NCI-H128 (cell line): Measurements from ENCODE around the gene DHRS3.

Experiments used
- DNase-seq: peaks from one replicate; lab custom pipeline; 2025; ENCODE audit not compliant: unreplicated experiment; lab: John Stamatoyannopoulos, UW

The DHRS3 gene

GRCh38 chr1:12554521-12555305, 63.3 kb downstream of the DHRS3 start:
- no peak for DNase-seq

- DNase-seq, result no peak
Measured at GRCh38 chr1:12553963-12554362, 64.0 kb downstream of the DHRS3 start.

- DNase-seq, result no peak
Measured at GRCh38 chr1:12552951-12553921, 64.8 kb downstream of the DHRS3 start.

DNA sequence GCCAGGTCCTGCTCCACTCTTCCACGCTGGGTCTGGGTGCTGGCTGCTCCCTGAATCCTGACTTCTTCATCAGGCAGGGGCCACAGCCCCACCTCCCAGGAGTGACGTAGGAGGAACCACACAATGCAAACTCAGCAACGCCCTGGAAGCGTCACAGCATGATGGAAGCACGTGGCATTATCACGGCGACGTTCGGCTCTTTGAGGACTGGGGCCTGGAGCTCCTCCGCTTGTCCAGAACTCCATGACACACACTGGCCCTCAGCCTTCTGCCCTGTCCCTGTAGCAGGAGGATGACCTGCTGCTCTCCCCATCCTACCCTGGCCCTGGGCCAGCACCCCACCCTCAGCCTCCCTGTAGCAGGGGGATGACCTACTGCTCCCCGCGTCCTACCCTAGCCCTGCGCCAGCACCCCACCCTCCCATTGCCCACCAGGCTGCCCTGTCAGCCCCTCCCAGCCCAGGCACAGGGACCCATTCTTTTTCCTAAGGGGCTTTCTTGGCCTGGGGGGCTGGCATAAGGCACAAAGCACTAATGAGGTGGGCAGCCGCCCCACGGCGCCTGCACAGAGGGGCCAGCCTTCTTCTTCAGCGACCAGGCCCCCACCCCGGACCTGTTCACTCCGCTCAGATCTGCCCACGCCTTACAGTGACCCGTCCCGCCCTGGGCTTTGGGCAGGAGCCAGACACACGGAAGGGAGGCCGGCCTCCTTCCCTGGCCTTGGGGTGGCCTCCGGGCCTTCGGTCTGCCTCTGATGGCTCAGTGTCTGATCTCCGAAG, 65.7 kb downstream of the DHRS3 start:
- DNase-seq, result no peak

GRCh38 chr1:12551584-12551983, 66.4 kb downstream of the DHRS3 start:
- no peak for DNase-seq

- no peak for DNase-seq
Measured at GRCh38 chr1:12549460-12550349, 68.3 kb downstream of the DHRS3 start.

DNA sequence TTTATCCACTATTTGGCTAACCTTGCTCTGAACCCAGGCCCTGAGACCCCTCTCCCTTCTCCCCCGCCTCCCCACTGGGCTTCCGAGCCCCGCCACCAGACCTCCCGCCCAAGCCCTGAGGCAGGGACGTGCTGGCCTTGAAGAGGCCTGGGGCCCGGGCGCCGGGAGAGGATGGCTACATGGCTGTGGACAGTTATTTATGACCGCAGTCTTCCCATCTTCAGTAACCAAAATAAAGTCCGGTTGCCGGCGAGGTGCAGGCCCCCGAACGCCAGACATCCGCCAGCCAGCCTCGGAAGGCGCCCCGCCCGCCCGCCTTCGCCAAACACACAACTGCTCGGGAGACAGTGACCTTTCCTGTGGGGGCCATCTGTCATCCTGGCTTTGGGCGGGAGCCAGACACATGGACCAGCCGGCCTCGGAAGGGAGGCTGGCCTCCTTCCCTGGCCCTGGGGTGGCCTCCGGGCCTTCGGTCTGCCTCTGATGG, 69.0 kb downstream of the DHRS3 start:
- DNase-seq, result no peak

DNA sequence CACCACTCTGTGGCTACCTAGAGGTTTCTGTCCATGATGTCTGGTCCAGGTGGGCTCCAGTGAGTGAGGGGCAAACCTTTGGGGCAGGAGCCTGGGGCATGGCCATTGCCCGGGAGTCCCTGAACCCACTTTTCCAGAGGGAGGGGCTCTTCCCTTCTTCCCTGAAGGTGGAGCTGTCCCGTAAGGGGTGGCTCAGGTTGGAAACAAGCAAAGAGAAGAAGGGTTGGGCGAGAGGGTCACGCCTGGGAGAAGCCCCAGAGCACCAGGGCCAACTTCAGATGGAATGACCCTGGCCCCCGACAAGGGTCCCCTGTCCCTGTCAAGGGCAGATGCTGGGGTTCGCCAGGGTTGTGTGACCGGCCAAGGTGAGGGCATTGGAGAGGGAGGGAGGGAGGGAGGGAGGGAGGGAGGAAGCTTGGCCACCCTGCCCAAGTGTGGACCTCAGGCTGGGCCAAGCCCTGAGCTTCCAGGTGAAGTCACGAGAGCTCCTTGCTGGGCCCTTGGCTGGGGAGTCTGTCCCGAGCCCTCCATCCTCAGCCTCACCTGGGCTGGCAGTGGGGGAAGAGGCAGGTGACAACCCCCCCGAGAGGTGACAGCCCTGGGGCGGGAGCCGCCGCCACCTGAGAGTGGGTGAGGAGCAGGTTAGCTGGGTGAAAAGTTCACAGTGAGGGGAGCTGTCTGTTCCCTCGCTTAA, 69.6 kb downstream of the DHRS3 start:
- no peak for DNase-seq

DNA sequence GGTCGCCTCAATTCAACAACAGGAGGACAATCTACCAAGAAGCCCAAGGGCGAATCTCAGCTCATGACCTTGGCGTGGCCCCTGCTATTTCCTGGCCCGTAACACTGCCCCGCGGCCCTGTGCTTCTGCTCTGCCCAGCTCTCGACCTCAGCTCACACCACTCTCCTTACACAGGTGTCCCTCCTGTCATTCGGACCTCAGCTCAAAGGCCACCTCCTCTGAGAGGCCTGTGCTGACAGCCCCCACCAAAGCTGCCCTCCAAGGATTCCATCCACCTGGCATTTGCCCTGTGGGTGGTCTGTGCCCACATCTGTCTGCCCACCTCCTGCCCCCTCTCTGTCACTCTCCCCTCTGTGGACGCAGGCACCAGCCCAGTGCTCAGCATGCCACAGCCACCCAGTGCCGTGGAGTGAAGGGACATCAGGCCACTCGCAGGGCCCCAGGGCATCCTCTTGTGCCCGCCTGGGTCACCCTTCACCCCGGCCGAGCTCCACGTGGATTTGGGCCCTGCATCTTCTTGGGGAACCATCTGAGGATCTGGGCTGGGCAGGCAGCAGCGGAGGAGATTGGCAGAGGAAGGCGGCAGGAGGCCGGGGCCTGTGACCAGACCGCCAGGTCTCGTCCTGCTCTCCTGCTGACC, 70.3 kb downstream of the DHRS3 start:
- no peak for DNase-seq

DNA sequence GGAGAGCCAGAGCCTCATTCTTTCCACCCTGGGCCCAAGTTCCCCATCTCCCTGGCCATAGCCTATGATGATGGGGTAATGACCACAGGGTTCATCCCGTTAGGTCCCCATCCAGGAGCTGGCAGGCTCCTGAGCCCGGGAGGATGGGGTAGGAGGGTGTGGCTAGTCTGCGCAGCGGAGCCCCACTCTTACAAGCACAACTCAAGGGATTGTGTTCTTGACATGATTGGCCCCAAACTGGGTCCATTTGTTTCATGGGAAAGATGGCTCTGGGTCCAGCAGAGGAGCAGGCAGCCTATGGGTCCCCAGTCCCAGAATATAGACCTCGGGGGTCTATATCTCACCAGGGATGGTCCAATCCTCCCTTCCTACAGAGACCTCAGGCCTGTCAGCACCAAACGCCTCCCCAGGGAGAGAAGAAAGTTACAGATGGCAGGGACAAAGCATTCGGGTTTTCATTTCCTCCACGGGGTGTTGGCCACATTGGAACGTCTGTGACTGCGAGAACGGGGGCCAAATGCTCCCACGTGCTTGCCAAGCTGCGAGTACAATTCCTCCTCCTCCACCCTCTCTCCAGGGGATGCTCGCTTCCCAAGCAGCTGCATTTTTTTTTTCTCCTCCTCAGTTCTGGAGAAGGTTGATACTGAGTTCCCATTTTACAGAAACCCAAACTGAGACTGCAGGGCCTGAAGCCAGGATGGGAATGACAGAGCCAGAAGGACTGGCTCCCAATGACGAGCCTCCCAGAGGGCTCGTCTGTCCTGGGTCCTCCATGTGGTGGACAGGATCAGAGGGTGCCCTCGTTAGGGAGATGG, 71.0 kb downstream of the DHRS3 start:
- no peak for DNase-seq

- no peak for DNase-seq
Measured at GRCh38 chr1:12544992-12545391, 73.0 kb downstream of the DHRS3 start.

DNA sequence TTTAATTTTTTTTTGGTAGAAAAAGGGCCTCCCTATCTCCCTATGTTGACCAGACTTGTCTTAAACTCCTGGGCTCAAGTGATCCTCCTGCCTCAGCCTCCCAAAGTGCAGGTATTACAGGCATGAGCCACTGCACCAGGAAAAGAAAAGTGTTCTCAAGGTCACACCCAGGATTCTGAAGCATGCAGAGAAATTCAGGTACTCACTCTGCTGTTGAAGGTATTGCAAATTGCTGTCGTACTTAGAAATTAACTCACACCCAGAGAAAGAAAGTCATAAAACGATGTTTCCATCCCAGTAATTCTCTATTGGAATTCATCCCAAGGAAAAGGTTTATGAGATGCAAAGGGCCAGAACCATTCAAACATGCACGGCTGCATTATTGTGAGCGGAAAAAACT, 73.7 kb downstream of the DHRS3 start:
- DNase-seq, result no peak

DNA sequence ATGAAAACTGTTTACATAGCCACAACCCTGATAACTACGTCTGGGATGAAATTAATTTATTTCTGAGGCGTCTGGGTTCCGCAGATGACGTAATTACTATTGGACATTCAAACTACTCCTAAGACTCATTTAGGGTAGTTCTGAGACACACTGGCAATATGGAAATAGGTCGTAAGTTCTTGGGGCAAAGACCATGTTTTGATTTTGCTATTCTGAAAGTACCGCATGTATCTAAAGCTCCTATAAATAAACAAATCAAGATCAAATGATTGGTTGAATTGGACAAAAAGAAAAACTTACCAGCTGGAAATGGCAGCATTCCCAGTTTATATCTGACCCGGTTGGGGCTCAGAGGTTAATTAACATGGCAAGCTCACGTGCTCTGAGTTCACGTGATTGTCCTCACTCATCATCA, 74.3 kb downstream of the DHRS3 start:
- DNase-seq, result no peak

GRCh38 chr1:12542616-12543592, 75.1 kb downstream of the DHRS3 start:
- no peak for DNase-seq

GRCh38 chr1:12542138-12542465, 75.9 kb downstream of the DHRS3 start:
- DNase-seq, result no peak

DNA sequence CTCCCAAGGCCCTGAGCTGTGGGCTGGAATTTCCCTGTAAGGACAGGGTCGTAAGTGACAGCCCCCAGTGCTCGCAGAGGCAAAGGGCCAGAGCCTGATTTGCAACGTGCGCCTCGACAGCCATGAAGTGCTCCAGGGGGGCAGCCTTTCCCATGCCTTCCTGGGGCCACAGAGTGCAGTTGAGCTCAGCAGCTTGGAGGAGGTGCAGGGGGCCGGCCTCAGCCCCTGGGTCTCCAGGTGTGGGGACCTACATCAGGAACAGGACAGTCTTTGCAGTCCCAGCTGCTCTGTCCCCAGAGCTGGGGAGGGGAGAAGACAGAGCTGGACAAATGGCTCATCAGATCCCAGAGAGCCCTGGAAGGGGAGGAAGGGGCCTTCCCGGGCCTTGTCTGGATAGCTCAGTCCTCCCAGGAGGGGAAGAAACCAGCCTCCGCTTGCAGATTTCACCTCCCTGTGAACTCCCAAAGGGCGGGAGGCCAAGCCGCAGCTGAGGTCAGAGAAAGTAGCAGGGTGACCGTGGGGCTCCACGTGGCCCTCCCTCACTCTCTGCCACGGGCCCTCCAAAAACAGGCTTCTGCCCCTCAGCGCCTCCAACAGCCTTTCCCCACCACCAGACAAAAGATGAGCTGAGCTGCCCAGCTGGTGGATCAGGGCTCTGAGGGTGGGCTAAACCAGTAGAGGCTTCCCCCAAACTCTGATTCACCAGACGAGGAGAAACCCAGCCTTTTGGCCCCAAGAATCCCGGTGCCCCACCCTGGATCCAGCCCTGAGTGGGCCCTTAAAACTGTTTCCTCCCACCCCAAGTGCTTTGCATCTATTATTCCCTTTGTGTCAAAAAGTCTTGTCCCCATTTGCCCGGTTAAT, 76.5 kb downstream of the DHRS3 start:
- no peak for DNase-seq
